Kidney (tissue), 14 donors: ENCODE results near the gene GTSE1. TPM values are rescaled to one million over a fixed set of nuclear protein-coding genes. Genes with fewer than 3 reads are reported as not detected.
A peak's percentile ranks its signal among the peaks of the same experiment; 100 is the strongest.

Experiments used
- DNase-seq, 5 donors: peaks; one replicate each; pipeline ENCODE4 v3.0.0-alpha.2; 2013 to 2020
- FAIRE-seq: peaks from 2 replicates; lab custom pipeline; 2012; peaks lifted over from hg19 to GRCh38; lab: Jason Lieb, UNC
- H3K27ac ChIP-seq, 2 donors: one replicate each; pipeline ENCODE4 v1.7.0; 2013; ENCODE audit warnings: low read depth in 2 of 2, low read length in 2 of 2, inconsistent platforms in 1 of 2
- H3K27me3 ChIP-seq: one replicate; pipeline ENCODE4 v1.7.1; 2013; ENCODE audit warnings: low read length, inconsistent platforms; ENCODE audit not compliant: control insufficient read depth, insufficient read depth
- H3K36me3 ChIP-seq, 3 donors: one replicate each; pipeline versions ENCODE4 v1.7.0 to v1.7.1; 2013; ENCODE audit warnings: low read length in 3 of 3, control low read depth in 1 of 3, inconsistent platforms in 1 of 3; ENCODE audit not compliant: insufficient read depth in 3 of 3, control insufficient read depth in 2 of 3
- H3K4me1 ChIP-seq, 3 donors: one replicate each; pipeline versions ENCODE4 v1.7.0 to v1.7.1; 2013; ENCODE audit warnings: low read length in 3 of 3, inconsistent platforms in 1 of 3, low read depth in 1 of 3; ENCODE audit not compliant: control insufficient read depth in 2 of 3, insufficient read depth in 2 of 3
- H3K4me3 ChIP-seq, 3 donors: one replicate each; pipeline versions ENCODE4 v1.7.0 to v1.8.1; 2013; ENCODE audit warnings: low read length in 3 of 3, control low read depth in 1 of 3, inconsistent platforms in 1 of 3
- H3K9ac ChIP-seq, 3 donors: one replicate each; pipeline versions ENCODE4 v1.7.0 to v1.7.1; 2013; ENCODE audit warnings: low read length in 3 of 3, control low read depth in 1 of 3, inconsistent platforms in 1 of 3
- H3K9me3 ChIP-seq, 3 donors: one replicate each; pipeline versions ENCODE4 v1.7.0 to v1.7.1; 2013; ENCODE audit warnings: low read length in 3 of 3, control low read depth in 1 of 3, inconsistent platforms in 1 of 3; ENCODE audit not compliant: control insufficient read depth in 2 of 3, insufficient read depth in 1 of 3
- intact Hi-C: fragments of 100-400 bp; cut with DNase I; formaldehyde crosslinking; loops from one replicate; pipeline ENCODE4 v1.11.1; 2022
- polyA plus RNA-seq: library from polyadenylated mRNA; stranded (reverse); fragments of 350-450 nt; fragmentation: Illumina TruSeq; extraction: RNeasy Lipid Tissue Mini Kit (QIAGEN cat#74804); gene quantifications from one replicate; pipeline ENCODE4 v1.2.3, GENCODE V29; 2014; ENCODE audit warnings: low read depth, low replicate concordance; ENCODE audit not compliant: insufficient read depth
- total RNA-seq: library from RNA; stranded (reverse); fragmentation: NEBNext Ultra II Directional; extraction: Animal tissue kit (Norgen Biotek cat#: 25700); gene quantifications from one replicate; pipeline ENCODE4 v1.2.1, GENCODE V29; 2021
- TF ChIP-seq, protein P1 (sequence below): IDR thresholded peaks from 3 replicates; pipeline ENCODE4 v1.5.1; 2012; ENCODE audit warnings: mild to moderate bottlenecking, moderate library complexity, borderline replicate concordance; ENCODE audit not compliant: insufficient read depth; ENCODE audit errors: extremely low read depth
- donor health status: control.
- donor health status: control.
- donor health status: control.
- donor health status: control.
- donor health status: control.
- donor health status: DM: yes; HTN: yes; CAD: no.
- donor health status: Normal renal cell carcinoma (clear cell type).

GTSE1 gene
- total and polyA plus RNA-seq, 2 donors from 2014 or later = 0.41 to 0.94 TPM

DNA sequence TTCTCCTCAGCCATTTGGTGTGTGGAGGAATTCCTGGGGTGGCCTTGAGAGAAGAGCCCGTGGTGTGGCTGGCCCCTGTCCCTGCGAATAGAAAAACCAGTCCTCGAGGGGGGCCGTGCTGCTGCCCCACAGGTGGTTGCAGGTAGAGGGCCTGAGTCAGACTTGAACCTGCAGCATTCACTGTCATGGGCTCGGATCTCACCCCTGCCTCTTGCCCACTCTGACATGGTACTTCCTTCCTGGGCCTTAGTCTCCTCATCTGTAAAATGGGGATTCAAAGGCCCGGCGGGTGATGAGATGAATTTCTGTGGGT lies 58.3 kb downstream of the GTSE1 start:
- H3K4me1 ChIP-seq = no peaks in the 10 kb centered on the region
- H3K9me3 ChIP-seq = no peaks in the 10 kb centered on the region
- H3K9ac ChIP-seq = no peak overlapping the region
- FAIRE-seq (no peak), DNase-seq (no peak)
- no peak overlapping the region for H3K27ac ChIP-seq
- TF ChIP-seq, protein P1, sequence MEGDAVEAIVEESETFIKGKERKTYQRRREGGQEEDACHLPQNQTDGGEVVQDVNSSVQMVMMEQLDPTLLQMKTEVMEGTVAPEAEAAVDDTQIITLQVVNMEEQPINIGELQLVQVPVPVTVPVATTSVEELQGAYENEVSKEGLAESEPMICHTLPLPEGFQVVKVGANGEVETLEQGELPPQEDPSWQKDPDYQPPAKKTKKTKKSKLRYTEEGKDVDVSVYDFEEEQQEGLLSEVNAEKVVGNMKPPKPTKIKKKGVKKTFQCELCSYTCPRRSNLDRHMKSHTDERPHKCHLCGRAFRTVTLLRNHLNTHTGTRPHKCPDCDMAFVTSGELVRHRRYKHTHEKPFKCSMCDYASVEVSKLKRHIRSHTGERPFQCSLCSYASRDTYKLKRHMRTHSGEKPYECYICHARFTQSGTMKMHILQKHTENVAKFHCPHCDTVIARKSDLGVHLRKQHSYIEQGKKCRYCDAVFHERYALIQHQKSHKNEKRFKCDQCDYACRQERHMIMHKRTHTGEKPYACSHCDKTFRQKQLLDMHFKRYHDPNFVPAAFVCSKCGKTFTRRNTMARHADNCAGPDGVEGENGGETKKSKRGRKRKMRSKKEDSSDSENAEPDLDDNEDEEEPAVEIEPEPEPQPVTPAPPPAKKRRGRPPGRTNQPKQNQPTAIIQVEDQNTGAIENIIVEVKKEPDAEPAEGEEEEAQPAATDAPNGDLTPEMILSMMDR = no peak
- no peak overlapping the region for H3K4me3 ChIP-seq
- H3K36me3 ChIP-seq = peaks cover 2 to 44% (median 27%) of the 10 kb centered on the region in 3 donors
- intact Hi-C loops = loop anchor here (5.0 kb wide), 1 partner anchor 187 kb away; no protein-coding TSS in a partner anchor
- no peaks in the 10 kb centered on the region for H3K27me3 ChIP-seq

DNA sequence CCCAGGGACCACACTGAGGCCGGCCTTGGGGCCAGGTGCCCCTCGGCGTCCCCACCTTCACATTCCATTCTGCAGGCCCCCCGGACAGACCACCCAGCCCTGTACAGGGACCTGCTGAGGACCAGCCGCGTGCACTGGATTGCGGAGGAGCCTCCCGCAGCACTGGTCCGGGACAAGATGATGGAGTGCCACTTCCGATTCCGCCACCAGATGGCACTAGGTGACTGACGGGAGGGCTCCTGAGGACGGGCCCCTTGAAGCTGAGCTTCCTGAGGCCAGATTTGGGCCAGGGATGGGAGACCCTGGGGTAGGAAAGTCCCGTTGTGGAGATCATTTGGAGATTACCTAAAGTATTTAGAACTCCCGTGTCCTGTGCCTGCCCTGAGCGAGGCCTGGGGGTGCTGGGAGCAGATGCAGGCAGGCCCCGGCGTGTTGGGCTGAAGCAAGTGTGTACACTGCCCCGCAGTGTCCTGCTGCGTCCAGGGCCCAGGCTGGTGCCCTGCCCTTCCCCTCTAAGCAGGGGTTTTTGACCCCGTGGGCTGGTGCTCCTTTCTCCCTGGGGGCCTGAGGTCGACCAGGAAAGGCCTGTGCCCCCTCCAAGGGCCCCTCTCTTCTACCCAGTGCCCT lies 58.8 kb downstream of the GTSE1 start:
- H3K4me3 ChIP-seq = no peak overlapping the region
- H3K9ac ChIP-seq = no peak overlapping the region
- H3K27me3 ChIP-seq = no peaks in the 10 kb centered on the region
- H3K9me3 ChIP-seq = no peaks in the 10 kb centered on the region
- intact Hi-C loops = loop anchor here (5.0 kb wide), 1 partner anchor 187 kb away; no protein-coding TSS in a partner anchor
- TF ChIP-seq, protein P1 = peak; percentile 75
- H3K4me1 ChIP-seq = no peaks in the 10 kb centered on the region
- H3K36me3 ChIP-seq = peaks cover 2 to 44% (median 22%) of the 10 kb centered on the region in 3 donors
- H3K27ac ChIP-seq = no peak overlapping the region
- DNase-seq = peak; percentile 81 to 87 (median 84)
- FAIRE-seq = no peak

DNA sequence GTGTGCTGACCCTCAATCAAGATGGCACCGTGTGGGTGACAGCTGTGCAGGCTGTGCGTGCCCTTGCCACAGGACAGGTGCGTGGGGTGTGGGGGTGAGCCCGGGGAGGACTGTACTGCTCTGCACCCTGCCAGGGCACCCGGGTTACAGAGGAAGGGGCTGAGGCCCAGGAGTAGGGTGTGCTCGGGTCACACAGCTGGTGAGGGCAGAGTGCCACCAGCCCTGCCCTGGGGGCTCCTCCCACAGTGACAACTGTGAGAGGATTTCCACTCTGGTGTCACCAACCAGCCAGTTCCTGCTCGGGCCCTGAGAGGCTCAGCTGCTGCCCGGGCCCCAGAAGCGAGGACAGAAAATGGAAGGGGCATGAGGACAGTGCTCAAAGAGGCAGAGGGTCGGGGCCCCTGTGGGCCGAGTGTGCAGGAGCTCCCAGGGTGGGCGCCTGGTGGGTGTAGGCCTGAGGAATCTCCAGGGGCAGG lies 59.4 kb downstream of the GTSE1 start:
- no peak overlapping the region for H3K4me3 ChIP-seq
- H3K9ac ChIP-seq = no peak overlapping the region
- DNase-seq (peak in 1 of 5 donors; percentile 65), FAIRE-seq (no peak)
- H3K27ac ChIP-seq = no peak overlapping the region
- H3K36me3 ChIP-seq = peaks cover 2 to 42% (median 20%) of the 10 kb centered on the region in 3 donors
- intact Hi-C loops = loop anchor here (5.0 kb wide), 1 partner anchor 186 kb away; no protein-coding TSS in a partner anchor
- no peaks in the 10 kb centered on the region for H3K9me3 ChIP-seq
- TF ChIP-seq, protein P1 = no peak
- H3K4me1 ChIP-seq = no peaks in the 10 kb centered on the region
- H3K27me3 ChIP-seq = no peaks in the 10 kb centered on the region
